Duodenal mucosa (tissue), 2 donors: ENCODE measurements around the gene XPO5.
"Not testable (repeated sequence)": the region's sequence is repeated elsewhere in the genome, so short reads cannot be mapped to it uniquely, and the experiment has no call there.

Experiments
- H3K27ac ChIP-seq: one replicate; pipeline ENCODE4 v1.7.0; 2013; ENCODE audit warnings: low read depth, low read length
- H3K27me3 ChIP-seq, 2 donors: one replicate each; pipeline ENCODE4 v1.7.0; 2013; ENCODE audit warnings: low read length in 2 of 2, control low read depth in 1 of 2; ENCODE audit not compliant: insufficient read depth in 2 of 2, control insufficient read depth in 1 of 2
- H3K36me3 ChIP-seq, 2 donors: one replicate each; pipeline ENCODE4 v1.7.0; 2013; ENCODE audit warnings: low read length in 2 of 2, control low read depth in 1 of 2; ENCODE audit not compliant: insufficient read depth in 2 of 2, control insufficient read depth in 1 of 2
- H3K4me1 ChIP-seq, 2 donors: one replicate each; pipeline ENCODE4 v1.7.0; 2013; ENCODE audit warnings: low read length in 2 of 2, control low read depth in 1 of 2; ENCODE audit not compliant: insufficient read depth in 2 of 2, control insufficient read depth in 1 of 2
- H3K4me3 ChIP-seq, 2 donors: one replicate each; pipeline ENCODE4 v1.7.0; 2013; ENCODE audit warnings: low read length in 2 of 2, low read depth in 1 of 2
- H3K9ac ChIP-seq, 2 donors: one replicate each; pipeline ENCODE4 v1.7.0; 2013; ENCODE audit warnings: low read length in 2 of 2, low read depth in 1 of 2
- H3K9me3 ChIP-seq, 2 donors: one replicate each; pipeline ENCODE4 v1.7.0; 2013; ENCODE audit warnings: low read length in 2 of 2, control low read depth in 1 of 2; ENCODE audit not compliant: control insufficient read depth in 1 of 2

Gene XPO5

GRCh38 chr6:43613721-43614395 lies 38.0 kb upstream of the XPO5 start:
- H3K4me1 ChIP-seq: no peaks in the 10 kb centered on the region
- no peak overlapping the region for H3K27ac ChIP-seq
- H3K4me3 ChIP-seq: no peak overlapping the region
- no peaks in the 10 kb centered on the region for H3K9me3 ChIP-seq
- no peak overlapping the region for H3K9ac ChIP-seq
- H3K27me3 ChIP-seq: no peaks in the 10 kb centered on the region
- H3K36me3 ChIP-seq: peaks cover 23 to 40% of the 10 kb centered on the region in 2 donors

GRCh38 chr6:43610431-43610830 lies 34.6 kb upstream of the XPO5 start:
- no peak overlapping the region for H3K4me3 ChIP-seq
- no peak overlapping the region for H3K27ac ChIP-seq
- no peaks in the 10 kb centered on the region for H3K27me3 ChIP-seq
- no peaks in the 10 kb centered on the region for H3K9me3 ChIP-seq
- H3K36me3 ChIP-seq: peaks cover 23 to 45% of the 10 kb centered on the region in 2 donors
- H3K4me1 ChIP-seq: no peaks in the 10 kb centered on the region
- H3K9ac ChIP-seq: no peak overlapping the region

GRCh38 chr6:43609402-43609801 lies 33.6 kb upstream of the XPO5 start:
- H3K4me1 ChIP-seq: no peaks in the 10 kb centered on the region
- no peak overlapping the region for H3K9ac ChIP-seq
- no peaks in the 10 kb centered on the region for H3K9me3 ChIP-seq
- H3K36me3 ChIP-seq: peaks cover 29 to 51% of the 10 kb centered on the region in 2 donors
- no peaks in the 10 kb centered on the region for H3K27me3 ChIP-seq
- H3K4me3 ChIP-seq: no peak overlapping the region
- no peak overlapping the region for H3K27ac ChIP-seq

GRCh38 chr6:43608807-43609206 lies 33.0 kb upstream of the XPO5 start:
- Histone ChIP-seq H3K4me3 (no peak overlapping the region), H3K36me3 (peaks cover 28 to 51% of the 10 kb centered on the region in 2 donors)

GRCh38 chr6:43608310-43608763 lies 32.5 kb upstream of the XPO5 start:
- Histone ChIP-seq H3K4me1 (no peaks in the 10 kb centered on the region), H3K27ac (no peak overlapping the region), H3K4me3 (no peak overlapping the region), H3K27me3 (no peaks in the 10 kb centered on the region), H3K9me3 (no peaks in the 10 kb centered on the region), H3K9ac (no peak overlapping the region), H3K36me3 (peaks cover 28 to 51% of the 10 kb centered on the region in 2 donors)

More at GRCh38 chr6:43608807-43609206, 33.0 kb upstream of the XPO5 start:
- Histone ChIP-seq H3K4me1 (no peaks in the 10 kb centered on the region), H3K9ac (no peak overlapping the region), H3K9me3 (no peaks in the 10 kb centered on the region), H3K27me3 (no peaks in the 10 kb centered on the region), H3K27ac (no peak overlapping the region)

GRCh38 chr6:43606019-43606418 lies 30.2 kb upstream of the XPO5 start:
- Histone ChIP-seq H3K4me1 (no peaks in the 10 kb centered on the region), H3K27ac (no peak overlapping the region), H3K27me3 (no peaks in the 10 kb centered on the region), H3K4me3 (no peak overlapping the region), H3K9me3 (no peaks in the 10 kb centered on the region), H3K9ac (no peak overlapping the region), H3K36me3 (peaks cover 25 to 50% of the 10 kb centered on the region in 2 donors)

GRCh38 chr6:43604174-43604573 lies 28.3 kb upstream of the XPO5 start:
- Histone ChIP-seq H3K9me3 (no peaks in the 10 kb centered on the region), H3K27me3 (no peaks in the 10 kb centered on the region), H3K27ac (no peak overlapping the region), H3K4me1 (no peaks in the 10 kb centered on the region), H3K9ac (no peak overlapping the region), H3K4me3 (no peak overlapping the region), H3K36me3 (peaks cover 23 to 41% of the 10 kb centered on the region in 2 donors)

- no peaks in the 10 kb centered on the region for H3K4me1 ChIP-seq
- peaks cover 22 to 40% of the 10 kb centered on the region in 2 donors for H3K36me3 ChIP-seq
- no peak overlapping the region for H3K27ac ChIP-seq
- H3K27me3 ChIP-seq: no peaks in the 10 kb centered on the region
- H3K9me3 ChIP-seq: no peaks in the 10 kb centered on the region
- H3K4me3 ChIP-seq: no peak overlapping the region
- no peak overlapping the region for H3K9ac ChIP-seq
These were observed 24.8 kb upstream of the XPO5 start for GRCh38 chr6:43600595-43600994.

- H3K36me3 ChIP-seq: peaks cover 4 to 9% of the 10 kb centered on the region in 2 donors
- no peak overlapping the region for H3K27ac ChIP-seq
- no peak overlapping the region for H3K4me3 ChIP-seq
- H3K9ac ChIP-seq: no peak overlapping the region
- no peaks in the 10 kb centered on the region for H3K27me3 ChIP-seq
- no peaks in the 10 kb centered on the region for H3K4me1 ChIP-seq
- no peaks in the 10 kb centered on the region for H3K9me3 ChIP-seq
These were observed 18.1 kb upstream of the XPO5 start for GRCh38 chr6:43593938-43594337.

- not testable (repeated sequence) for H3K27me3 ChIP-seq, H3K27ac ChIP-seq, H3K4me3 ChIP-seq, H3K4me1 ChIP-seq, H3K9ac ChIP-seq, H3K9me3 ChIP-seq
- H3K36me3 ChIP-seq: peaks cover 14 to 29% of the 10 kb centered on the region in 2 donors
These were observed 13.7 kb upstream of the XPO5 start for GRCh38 chr6:43589564-43589963.
